GM12878 (cell line): ENCODE data around the gene C9orf78. TPM values are rescaled to one million over a fixed set of nuclear protein-coding genes. Genes with fewer than 3 reads are reported as not detected.
A peak's percentile ranks its signal among the peaks of the same experiment; 100 is the strongest.

Experiments used
- ATAC-seq: fragments of 200-7000 bp; cut with Tn5 transposase; 3 replicates; pipeline ENCODE4 v1.9.1; 2020; ENCODE audit warnings: mild to moderate bottlenecking, moderate library complexity
- BruUV-seq: library from RNA; stranded (reverse); fragments of 400-500 nt; replicated peaks from 2 replicates; lab custom pipeline; 2021; lab: Mats Ljungman, UMichigan
- CTCF ChIA-PET: fragments of 300-600 bp; sonication (Branson Sonifier 250); formaldehyde crosslinking; extraction: SDS; loops from one replicate; lab custom pipeline; 2021; ENCODE audit warnings: inconsistent platforms; lab: Yijun Ruan, JAX
- POLR2A ChIA-PET: fragments of 350-600 bp; formaldehyde crosslinking; extraction: SDS; loops from one replicate; lab custom pipeline; 2021; ENCODE audit warnings: inconsistent platforms; lab: Charles Lee
- RAD21 ChIA-PET: fragments of 300-600 bp; sonication (Branson Sonifier 250); formaldehyde crosslinking; loops from one replicate; lab custom pipeline; 2023; ENCODE audit warnings: antibody characterized with exemption; ENCODE audit not compliant: unreplicated experiment; lab: Charles Lee
- SMC1A ChIA-PET: fragments of 300-600 bp; sonication (Branson Sonifier 250); formaldehyde crosslinking; loops from one replicate; lab custom pipeline; 2023; ENCODE audit not compliant: unreplicated experiment, uncharacterized antibody; lab: Charles Lee
- DNase-seq: peaks from one replicate; pipeline ENCODE4 v3.0.0-alpha.2; 2011; ENCODE audit warnings: low read depth, low spot score
- FAIRE-seq: peaks from 3 replicates; lab custom pipeline; 2011; peaks lifted over from hg19 to GRCh38; lab: Jason Lieb, UNC
- H2AFZ ChIP-seq: 2 replicates; pipeline ENCODE4 v1.6.0; 2011; ENCODE audit warnings: low read depth, low read length, control low read depth; ENCODE audit not compliant: control insufficient read depth
- H3K27ac ChIP-seq: 2 replicates; pipeline ENCODE4 v1.5.1; 2011; ENCODE audit warnings: control low read depth; ENCODE audit not compliant: control insufficient read depth, insufficient read depth
- H3K27me3 ChIP-seq, 2 experiments: replicated peaks in 1 of 2; 2 replicates each; pipeline versions ENCODE4 v1.6.0 to v1.6.1; 2011; ENCODE audit warnings: low read length in 1 of 2; ENCODE audit not compliant: control insufficient read depth in 2 of 2, insufficient read depth in 2 of 2
- H3K36me3 ChIP-seq, 2 experiments: 2 replicates each; pipeline ENCODE4 v1.5.1; 2011; ENCODE audit warnings: low read length in 1 of 2; ENCODE audit not compliant: control insufficient read depth in 2 of 2, insufficient read depth in 2 of 2
- H3K4me1 ChIP-seq: 2 replicates; pipeline ENCODE4 v1.6.1; 2011; ENCODE audit warnings: mild to moderate bottlenecking, low read length, moderate library complexity, mixed read lengths; ENCODE audit not compliant: control insufficient read depth, insufficient read depth
- H3K4me2 ChIP-seq: 2 replicates; pipeline ENCODE4 v1.6.0; 2011; ENCODE audit warnings: control low read depth; ENCODE audit not compliant: control insufficient read depth, insufficient read depth
- H3K4me3 ChIP-seq: fragments of 200-600 bp; sonication (generic); 2 replicates; pipeline ENCODE4 v1.5.1; 2016
- H3K79me2 ChIP-seq: 2 replicates; pipeline ENCODE4 v1.6.0; 2011; ENCODE audit warnings: low read length; ENCODE audit not compliant: control insufficient read depth, insufficient read depth
- H3K9ac ChIP-seq: 2 replicates; pipeline ENCODE4 v1.8.0; 2011; ENCODE audit warnings: low read length, control low read depth, mixed read lengths; ENCODE audit not compliant: control insufficient read depth, insufficient read depth
- H3K9me3 ChIP-seq: replicated peaks from 3 replicates; pipeline ENCODE4 v1.5.1; 2011; ENCODE audit warnings: mild to moderate bottlenecking, low read length; ENCODE audit not compliant: control insufficient read depth, insufficient read depth
- H4K20me1 ChIP-seq: 2 replicates; pipeline ENCODE4 v1.6.0; 2011; ENCODE audit not compliant: control insufficient read depth, insufficient read depth
- EGR1 ChIP-seq, 2 experiments: IDR thresholded peaks; 1 replicate in 1 of 2; 2 replicates in 1 of 2; pipeline ENCODE4 v1.6.1; 2011 to 2012; ENCODE audit warnings: low read depth in 2 of 2, low read length in 2 of 2, borderline replicate concordance in 1 of 2, mild to moderate bottlenecking in 1 of 2, moderate library complexity in 1 of 2
- EZH2 ChIP-seq: IDR thresholded peaks from 2 replicates; pipeline ENCODE4 v1.6.1; 2012; ENCODE audit warnings: low read depth, mild to moderate bottlenecking, control low read depth, inconsistent platforms, low read length, borderline replicate concordance; ENCODE audit not compliant: control insufficient read depth
- FOXM1 ChIP-seq: IDR thresholded peaks from 2 replicates; pipeline ENCODE4 v1.6.1; 2012; ENCODE audit warnings: low read depth, mild to moderate bottlenecking, inconsistent platforms, low read length, moderate library complexity
- HDGF ChIP-seq: fragments of 450-650 bp; IDR thresholded peaks from 2 replicates; pipeline ENCODE4 v1.6.1; 2016; ENCODE audit warnings: antibody characterized with exemption
- MTA3 ChIP-seq: IDR thresholded peaks from 2 replicates; pipeline ENCODE4 v1.6.1; 2012; ENCODE audit warnings: low read length, inconsistent platforms, borderline replicate concordance
- RBBP5 ChIP-seq: fragments of 200-600 bp; sonication (generic); conservative IDR thresholded peaks from 2 replicates; pipeline ENCODE4 v1.6.1; 2016
- SIX5 ChIP-seq: IDR thresholded peaks from 2 replicates; pipeline ENCODE4 v1.6.1; 2011; ENCODE audit warnings: mild to moderate bottlenecking, low read depth, low read length, moderate library complexity; ENCODE audit not compliant: severe bottlenecking
- SREBF1 ChIP-seq: IDR thresholded peaks from 2 replicates; pipeline ENCODE4 v1.6.1; 2012; ENCODE audit warnings: mild to moderate bottlenecking, low read length
- USF1 ChIP-seq: IDR thresholded peaks from 2 replicates; pipeline ENCODE4 v1.6.1; 2011; ENCODE audit warnings: borderline replicate concordance, low read depth, mild to moderate bottlenecking, moderate library complexity, mixed read lengths, low read length; ENCODE audit not compliant: insufficient read depth; ENCODE audit errors: extremely low read length
- ZZZ3 ChIP-seq: IDR thresholded peaks from 2 replicates; pipeline ENCODE4 v1.6.1; 2011; ENCODE audit warnings: low read depth; ENCODE audit not compliant: control insufficient read depth, insufficient read length
- WGBS: methylation state at CpG from one replicate; pipeline ENCODE4 v1.1.6; 2016; ENCODE audit warnings: low lambda C conversion rate; ENCODE audit not compliant: insufficient replicate concordance, insufficient coverage; ENCODE audit errors: missing lambda C conversion rate; 5-methylcytosine and 5-hydroxymethylcytosine counted together
- in situ Hi-C: fragments of 300-500 bp; cut with MboI; formaldehyde crosslinking; loops from 9 replicates; pipeline ENCODE4 v1.14.3; 2018; ENCODE audit warnings: mixed read lengths
- intact Hi-C: fragments of 100-400 bp; cut with micrococcal nuclease; formaldehyde crosslinking; loops from one replicate; pipeline ENCODE4 v1.14.2; 2022; ENCODE audit not compliant: unreplicated experiment
- polyA plus RNA-seq, 11 experiments: library from polyadenylated mRNA; depleted of rRNA in 4 of 11; unstranded in 6 of 11; stranded (reverse) in 5 of 11; fragments of >200 nt; fragmentation: Nextera tagmentation in 4 of 11; fragmentation: Illumina TruSeq in 1 of 11; extraction: Ambion mirVana in 4 of 11; extraction: Trizol in 1 of 11; gene quantifications; 1 replicate in 1 of 11; 2 replicates in 10 of 11; pipeline versions ENCODE4 v1.2.1 to v1.2.3, GENCODE V29; 2011 to 2016; ENCODE audit warnings: inconsistent platforms in 2 of 11, missing spikeins in 2 of 11, low read depth in 1 of 11
- total RNA-seq, 4 experiments: library from RNA; depleted of rRNA in 3 of 4; stranded (reverse); fragments of >200 nt in 3 of 4; fragmentation: Illumina TruSeq in 1 of 4; extraction: Trizol in 1 of 4; gene quantifications; 2 replicates each; pipeline versions ENCODE4 v1.2.1 to v1.2.3, GENCODE V29; 2013 to 2021

Gene C9orf78
- total and polyA plus RNA-seq, 10 of the 15 experiments (the other 5 are each of a cell fraction or from before 2014, with no cell fraction given): 23.0 to 60.9 (median 47.5) TPM

GRCh38 chr9:129806061-129806460 is 29.0 kb downstream of the C9orf78 start:
- in situ Hi-C loops: no loop called here
- H3K9ac ChIP-seq: no peak overlapping the region
- intact Hi-C loops: no loop called here
- H3K9me3 ChIP-seq: no peaks in the 10 kb centered on the region
- H2AFZ ChIP-seq: no peak overlapping the region
- POLR2A ChIA-PET: interaction anchor here (0.6 to 0.7 kb wide), 2 partner anchors 64 to 228 kb away, joined by 3 read pairs; no protein-coding TSS in a partner anchor
- FAIRE-seq (no peak), ATAC-seq (no peak), DNase-seq (no peak)
- H3K4me1 ChIP-seq: 0 out of 2 replicates have a peak, but pooled peaks cover 3% of the 10 kb centered on the region
- SMC1A ChIA-PET: interaction anchor here (1.1 kb wide), 1 partner anchor 16 kb away, joined by 3 read pairs; no protein-coding TSS in a partner anchor
- H3K27me3 ChIP-seq: no peaks in the 10 kb centered on the region
- peak overlapping the region; percentile 24; the same call in 1 of the 2 replicates for H3K4me3 ChIP-seq
- H3K4me2 ChIP-seq: peak overlapping the region; percentile 33; the same call in 1 of the 2 replicates
- BruUV-seq: no TSS peak
- peaks cover 0 to 14% of the 10 kb centered on the region in 2 experiments for H3K36me3 ChIP-seq
- CTCF ChIA-PET: interaction anchor here (0.6 to 1.2 kb wide), 2 partner anchors 16 to 113 kb away, joined by 3 to 4 read pairs; no protein-coding TSS in a partner anchor
- TF ChIP-seq SIX5: no peak
- no peak for TF ChIP-seq USF1
- no peak for TF ChIP-seq HDGF
- TF ChIP-seq ZZZ3: no peak
- TF ChIP-seq EZH2: no peak
- TF ChIP-seq SREBF1: no peak
- TF ChIP-seq RBBP5: no peak
- no peak for TF ChIP-seq EGR1 (IDR thresholded peaks at IDR 0.05; ENCODE audit: borderline replicate concordance in 1 of 2, low read depth in 2 of 2, low read length in 2 of 2)
- no peak for TF ChIP-seq FOXM1
- TF ChIP-seq MTA3: no peak
- 71% methylated on average over 4 of the region's 4 CpGs for WGBS
- RAD21 ChIA-PET: no interaction called here
- no peaks in the 10 kb centered on the region for H4K20me1 ChIP-seq
- peaks cover 12% of the 10 kb centered on the region for H3K79me2 ChIP-seq
- no peak overlapping the region for H3K27ac ChIP-seq
